Astrocyte (in vitro differentiated cells and primary cell): ENCODE results near the gene RNF41. TPM values are rescaled to one million over a fixed set of nuclear protein-coding genes. Genes with fewer than 3 reads are reported as not detected.

Experiments used
- DNase-seq: peaks from one replicate; pipeline ENCODE4 v3.0.0-alpha.2; 2010; ENCODE audit warnings: low read depth
- FAIRE-seq: peaks from 2 replicates; lab custom pipeline; 2011; peaks lifted over from hg19 to GRCh38; lab: Jason Lieb, UNC
- H2AFZ ChIP-seq: 2 replicates; pipeline ENCODE4 v1.6.0; 2012; ENCODE audit warnings: low read depth, low read length, inconsistent platforms
- H3K27ac ChIP-seq: 2 replicates; pipeline ENCODE4 v1.5.1; 2011; ENCODE audit warnings: low read depth, low read length, inconsistent platforms
- H3K27me3 ChIP-seq: 2 replicates; pipeline ENCODE4 v1.6.0; 2011; ENCODE audit warnings: low read length, inconsistent platforms; ENCODE audit not compliant: insufficient read depth
- H3K36me3 ChIP-seq: 2 replicates; pipeline ENCODE4 v1.5.1; 2011; ENCODE audit warnings: low read length, inconsistent platforms; ENCODE audit not compliant: insufficient read depth
- H3K4me1 ChIP-seq: 2 replicates; pipeline ENCODE4 v1.5.1; 2011; ENCODE audit warnings: low read length, inconsistent platforms; ENCODE audit not compliant: insufficient read depth
- H3K4me2 ChIP-seq: 2 replicates; pipeline ENCODE4 v1.6.0; 2012; ENCODE audit warnings: low read length, inconsistent platforms
- H3K4me3 ChIP-seq: 2 replicates; pipeline ENCODE4 v1.5.1; 2011; ENCODE audit warnings: low read depth, mild to moderate bottlenecking, low read length, inconsistent platforms; ENCODE audit not compliant: insufficient read depth
- H3K79me2 ChIP-seq: 2 replicates; pipeline ENCODE4 v1.6.0; 2012; ENCODE audit warnings: mild to moderate bottlenecking, low read length, inconsistent platforms; ENCODE audit not compliant: insufficient read depth
- H3K9ac ChIP-seq: 2 replicates; pipeline ENCODE4 v1.6.0; 2012; ENCODE audit warnings: mild to moderate bottlenecking, low read length, inconsistent platforms
- H3K9me3 ChIP-seq: 2 replicates; pipeline ENCODE4 v1.5.1; 2012; ENCODE audit warnings: low read depth, mild to moderate bottlenecking, low read length, inconsistent platforms; ENCODE audit not compliant: insufficient read depth
- H4K20me1 ChIP-seq: 2 replicates; pipeline ENCODE4 v1.6.0; 2012; ENCODE audit warnings: low read length, inconsistent platforms; ENCODE audit not compliant: insufficient read depth
- H3K27ac Mint-ChIP-seq: one replicate; pipeline ENCODE4 v1.8.0; 2021; ENCODE audit warnings: mild to moderate bottlenecking, mixed read lengths; ENCODE audit not compliant: unreplicated experiment
- H3K27me3 Mint-ChIP-seq: one replicate; pipeline ENCODE4 v1.8.0; 2021; ENCODE audit warnings: low read depth, mixed read lengths; ENCODE audit not compliant: unreplicated experiment
- H3K36me3 Mint-ChIP-seq: one replicate; pipeline ENCODE4 v1.8.0; 2021; ENCODE audit warnings: low read depth, mixed read lengths; ENCODE audit not compliant: unreplicated experiment
- H3K4me1 Mint-ChIP-seq: one replicate; pipeline ENCODE4 v1.8.0; 2021; ENCODE audit warnings: low read depth, mixed read lengths; ENCODE audit not compliant: unreplicated experiment
- H3K4me3 Mint-ChIP-seq: one replicate; pipeline ENCODE4 v1.8.0; 2021; ENCODE audit warnings: mild to moderate bottlenecking, moderate library complexity, mixed read lengths; ENCODE audit not compliant: unreplicated experiment
- H3K9me3 Mint-ChIP-seq: one replicate; pipeline ENCODE4 v1.8.0; 2021; ENCODE audit warnings: mild to moderate bottlenecking, mixed read lengths; ENCODE audit not compliant: unreplicated experiment
- EZH2 ChIP-seq: IDR thresholded peaks from 2 replicates; pipeline ENCODE4 v1.6.1; 2012; ENCODE audit warnings: mild to moderate bottlenecking, low read length, inconsistent platforms; ENCODE audit not compliant: insufficient read depth
- total RNA-seq: library from RNA; stranded (reverse); gene quantifications from 2 replicates; pipeline ENCODE4 v1.2.1, GENCODE V29; 2021
- TF ChIP-seq, protein P1 (sequence below): IDR thresholded peaks from 2 replicates; pipeline ENCODE4 v1.5.1; 2011; ENCODE audit warnings: low read depth, mild to moderate bottlenecking, inconsistent platforms, low read length, moderate library complexity; ENCODE audit not compliant: insufficient read depth

The RNF41 gene
- total RNA-seq, 1 donor from 2014 or later, result 85.8 TPM

DNA sequence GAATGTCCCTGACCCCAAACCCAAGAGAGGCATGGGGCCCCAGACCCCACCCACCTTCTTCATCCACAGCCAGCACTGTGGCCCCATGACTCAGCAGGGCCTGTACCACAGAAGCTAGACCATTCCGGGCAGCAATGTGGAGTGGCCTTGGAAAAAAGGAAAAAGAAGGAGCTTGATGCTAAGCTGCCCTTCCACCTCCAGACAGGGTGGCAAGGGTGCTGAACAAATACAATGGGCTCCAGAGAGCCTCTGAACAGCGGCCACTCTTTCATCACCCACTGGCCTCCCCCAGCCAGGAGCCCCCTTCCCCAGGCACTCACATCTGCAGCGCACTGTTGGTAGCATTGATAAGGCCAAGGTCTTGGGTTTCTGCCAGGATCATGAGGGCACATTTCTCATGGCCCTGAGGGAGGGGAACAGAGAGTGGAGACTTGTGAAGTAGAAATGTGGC is 22.0 kb upstream of the RNF41 start:
- Histone ChIP-seq H3K27me3 (no peaks in the 10 kb centered on the region), H3K4me3 (no peak overlapping the region), H3K4me1 (no peaks in the 10 kb centered on the region), H3K27ac (no peak overlapping the region), H3K9me3 (no peaks in the 10 kb centered on the region), H3K9ac (no peak overlapping the region), H3K36me3 (peaks cover 34% of the 10 kb centered on the region), H3K79me2 (peaks cover 4% of the 10 kb centered on the region), H3K4me2 (no peak overlapping the region), H4K20me1 (peaks cover 79% of the 10 kb centered on the region), H2AFZ (no peak overlapping the region)
- TF ChIP-seq, protein P1, sequence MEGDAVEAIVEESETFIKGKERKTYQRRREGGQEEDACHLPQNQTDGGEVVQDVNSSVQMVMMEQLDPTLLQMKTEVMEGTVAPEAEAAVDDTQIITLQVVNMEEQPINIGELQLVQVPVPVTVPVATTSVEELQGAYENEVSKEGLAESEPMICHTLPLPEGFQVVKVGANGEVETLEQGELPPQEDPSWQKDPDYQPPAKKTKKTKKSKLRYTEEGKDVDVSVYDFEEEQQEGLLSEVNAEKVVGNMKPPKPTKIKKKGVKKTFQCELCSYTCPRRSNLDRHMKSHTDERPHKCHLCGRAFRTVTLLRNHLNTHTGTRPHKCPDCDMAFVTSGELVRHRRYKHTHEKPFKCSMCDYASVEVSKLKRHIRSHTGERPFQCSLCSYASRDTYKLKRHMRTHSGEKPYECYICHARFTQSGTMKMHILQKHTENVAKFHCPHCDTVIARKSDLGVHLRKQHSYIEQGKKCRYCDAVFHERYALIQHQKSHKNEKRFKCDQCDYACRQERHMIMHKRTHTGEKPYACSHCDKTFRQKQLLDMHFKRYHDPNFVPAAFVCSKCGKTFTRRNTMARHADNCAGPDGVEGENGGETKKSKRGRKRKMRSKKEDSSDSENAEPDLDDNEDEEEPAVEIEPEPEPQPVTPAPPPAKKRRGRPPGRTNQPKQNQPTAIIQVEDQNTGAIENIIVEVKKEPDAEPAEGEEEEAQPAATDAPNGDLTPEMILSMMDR, result no peak
- TF ChIP-seq EZH2, result no peak
- H3K27ac Mint-ChIP-seq, result no peak overlapping the region
- DNase-seq (no peak), FAIRE-seq (no peak)
- peaks cover 24% of the 10 kb centered on the region for H3K36me3 Mint-ChIP-seq
- H3K9me3 Mint-ChIP-seq, result no peaks in the 10 kb centered on the region
- H3K4me1 Mint-ChIP-seq, result peaks cover 16% of the 10 kb centered on the region
- H3K4me3 Mint-ChIP-seq, result no peak overlapping the region
- H3K27me3 Mint-ChIP-seq, result no peaks in the 10 kb centered on the region

DNA sequence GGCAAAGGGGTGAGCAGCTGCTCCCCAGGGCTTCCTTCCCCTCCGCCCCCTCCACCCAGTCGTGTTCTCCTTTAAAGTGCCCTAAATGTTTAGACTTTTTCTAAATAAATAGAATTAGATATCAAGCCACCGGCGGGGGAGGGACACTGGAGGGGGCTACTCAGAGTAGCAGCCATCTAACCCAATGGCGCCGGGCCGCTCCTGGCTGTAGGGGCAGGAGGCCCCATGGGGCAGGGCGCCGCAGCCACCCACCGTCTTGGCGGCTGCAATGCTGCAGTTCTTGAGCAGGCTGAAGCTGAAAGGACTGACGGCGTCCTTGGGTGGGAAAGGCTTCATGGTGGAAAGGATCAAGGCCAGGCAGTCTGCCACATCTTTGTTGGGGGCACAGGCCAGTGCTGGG is 21.3 kb upstream of the RNF41 start:
- peaks cover 19% of the 10 kb centered on the region for H3K4me1 Mint-ChIP-seq
- H3K79me2 ChIP-seq, result peaks cover 4% of the 10 kb centered on the region
- FAIRE-seq (no peak), DNase-seq (no peak)
- H3K27ac Mint-ChIP-seq, result no peak overlapping the region
- H3K9me3 Mint-ChIP-seq, result no peaks in the 10 kb centered on the region
- no peak overlapping the region for H3K4me3 Mint-ChIP-seq
- no peak overlapping the region for H3K4me3 ChIP-seq
- H3K36me3 Mint-ChIP-seq, result peaks cover 24% of the 10 kb centered on the region
- H4K20me1 ChIP-seq, result peaks cover 78% of the 10 kb centered on the region
- no peaks in the 10 kb centered on the region for H3K27me3 ChIP-seq
- no peak overlapping the region for H3K27ac ChIP-seq
- no peaks in the 10 kb centered on the region for H3K9me3 ChIP-seq
- TF ChIP-seq, protein P1, result no peak
- no peak for TF ChIP-seq EZH2
- H3K9ac ChIP-seq, result no peak overlapping the region
- H3K36me3 ChIP-seq, result peaks cover 28% of the 10 kb centered on the region
- no peak overlapping the region for H2AFZ ChIP-seq
- H3K4me1 ChIP-seq, result no peaks in the 10 kb centered on the region
- H3K27me3 Mint-ChIP-seq, result no peaks in the 10 kb centered on the region
- no peak overlapping the region for H3K4me2 ChIP-seq

DNA sequence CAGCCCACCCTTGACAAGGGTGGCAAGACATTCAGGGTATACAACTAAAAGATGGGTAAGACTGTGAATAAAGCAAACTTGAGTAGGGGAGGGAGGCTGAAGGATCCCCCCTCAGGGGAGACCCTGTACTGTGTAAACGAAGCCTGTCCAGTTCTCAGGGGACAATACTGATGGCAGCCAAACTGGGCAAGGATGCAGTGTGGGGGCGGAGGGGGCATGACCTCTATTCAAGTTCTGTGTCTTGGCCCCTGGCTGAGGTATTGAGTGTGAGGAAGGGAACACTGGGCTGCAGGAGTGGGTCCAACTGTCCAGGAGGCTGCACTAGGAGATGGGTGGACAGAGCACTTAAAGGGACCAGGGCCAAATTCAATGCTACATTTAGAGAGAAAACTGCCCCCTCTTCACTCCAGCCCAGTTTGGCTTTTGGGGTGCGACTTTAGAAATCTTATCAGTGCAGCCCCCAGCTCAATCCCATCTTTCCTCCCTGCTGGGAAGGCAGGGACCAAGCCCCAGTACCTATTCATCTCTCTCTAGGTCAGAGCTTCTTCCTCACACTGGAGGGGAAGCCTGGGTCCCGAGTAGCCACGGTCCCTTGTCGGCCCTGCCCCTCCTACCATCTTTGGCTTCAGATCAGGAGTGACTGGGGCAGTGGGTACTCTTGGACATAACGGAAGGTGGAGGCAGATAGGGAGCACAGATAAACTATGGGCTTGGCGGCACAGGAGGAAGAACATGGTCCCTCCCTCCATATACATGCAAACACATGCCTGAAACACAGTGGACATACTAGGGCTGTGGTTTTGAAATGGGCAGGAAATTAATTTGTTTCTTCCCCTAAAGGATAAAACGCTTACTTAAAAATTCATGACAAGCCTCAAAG is 19.9 kb upstream of the RNF41 start:
- H3K27me3 ChIP-seq, result no peaks in the 10 kb centered on the region
- H4K20me1 ChIP-seq, result peaks cover 79% of the 10 kb centered on the region
- no peaks in the 10 kb centered on the region for H3K4me1 ChIP-seq
- no peak overlapping the region for H3K4me2 ChIP-seq
- H3K9me3 ChIP-seq, result no peaks in the 10 kb centered on the region
- DNase-seq (no peak), FAIRE-seq (no peak)
- TF ChIP-seq EZH2, result no peak
- TF ChIP-seq, protein P1, result no peak
- no peak overlapping the region for H2AFZ ChIP-seq
- H3K79me2 ChIP-seq, result peaks cover 4% of the 10 kb centered on the region
- H3K9ac ChIP-seq, result no peak overlapping the region
- Mint-ChIP-seq H3K4me3 (no peak overlapping the region), H3K27me3 (no peaks in the 10 kb centered on the region), H3K4me1 (peaks cover 27% of the 10 kb centered on the region), H3K27ac (no peak overlapping the region), H3K9me3 (no peaks in the 10 kb centered on the region), H3K36me3 (peaks cover 20% of the 10 kb centered on the region)
- H3K4me3 ChIP-seq, result no peak overlapping the region
- H3K36me3 ChIP-seq, result peaks cover 21% of the 10 kb centered on the region
- no peak overlapping the region for H3K27ac ChIP-seq
